Activated T-cell treated with anti-CD3 and anti-CD28 coated beads, Interleukin-2, amount 50 U/mL, for 1 hour (primary cell): ENCODE data around the gene GAS6.
"Not testable (repeated sequence)": the region's sequence is repeated elsewhere in the genome, so short reads cannot be mapped to it uniquely, and the experiment has no call there.

ENCODE experiments used
- DNase-seq: peaks from one replicate; pipeline ENCODE4 v3.0.0-alpha.2; 2020

GAS6 gene

GRCh38 chr13:113863524-113864272 is at the start of gene GAS6:
TSS of gene GAS6 (minus strand) at chr13:113864076. CDS start at chr13:113863920, 156 bp downstream.
- DNase-seq = peak; percentile 45

DNA sequence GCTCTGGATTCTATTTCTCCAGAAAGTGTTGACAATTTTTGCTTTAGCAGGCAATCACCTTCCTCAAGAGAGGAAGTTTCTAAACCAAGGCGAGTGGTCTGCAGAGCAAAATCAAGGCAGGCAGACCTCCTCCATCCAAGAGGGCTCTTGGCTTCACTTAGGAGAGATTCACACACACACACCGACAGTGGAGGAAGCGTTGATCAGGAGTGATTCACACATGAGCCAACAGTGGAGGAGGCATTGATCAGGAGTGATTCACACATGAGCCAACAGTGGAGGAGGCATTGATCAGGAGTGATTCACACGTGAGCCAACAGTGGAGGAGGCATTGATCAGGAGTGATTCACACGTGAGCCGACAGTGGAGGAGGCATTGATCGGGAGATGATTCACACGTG is 49.5 kb upstream of the GAS6 start:
- DNase-seq = not testable (repeated sequence)

GRCh38 chr13:113912596-113912995 is 48.7 kb upstream of the GAS6 start:
- no peak for DNase-seq

DNA sequence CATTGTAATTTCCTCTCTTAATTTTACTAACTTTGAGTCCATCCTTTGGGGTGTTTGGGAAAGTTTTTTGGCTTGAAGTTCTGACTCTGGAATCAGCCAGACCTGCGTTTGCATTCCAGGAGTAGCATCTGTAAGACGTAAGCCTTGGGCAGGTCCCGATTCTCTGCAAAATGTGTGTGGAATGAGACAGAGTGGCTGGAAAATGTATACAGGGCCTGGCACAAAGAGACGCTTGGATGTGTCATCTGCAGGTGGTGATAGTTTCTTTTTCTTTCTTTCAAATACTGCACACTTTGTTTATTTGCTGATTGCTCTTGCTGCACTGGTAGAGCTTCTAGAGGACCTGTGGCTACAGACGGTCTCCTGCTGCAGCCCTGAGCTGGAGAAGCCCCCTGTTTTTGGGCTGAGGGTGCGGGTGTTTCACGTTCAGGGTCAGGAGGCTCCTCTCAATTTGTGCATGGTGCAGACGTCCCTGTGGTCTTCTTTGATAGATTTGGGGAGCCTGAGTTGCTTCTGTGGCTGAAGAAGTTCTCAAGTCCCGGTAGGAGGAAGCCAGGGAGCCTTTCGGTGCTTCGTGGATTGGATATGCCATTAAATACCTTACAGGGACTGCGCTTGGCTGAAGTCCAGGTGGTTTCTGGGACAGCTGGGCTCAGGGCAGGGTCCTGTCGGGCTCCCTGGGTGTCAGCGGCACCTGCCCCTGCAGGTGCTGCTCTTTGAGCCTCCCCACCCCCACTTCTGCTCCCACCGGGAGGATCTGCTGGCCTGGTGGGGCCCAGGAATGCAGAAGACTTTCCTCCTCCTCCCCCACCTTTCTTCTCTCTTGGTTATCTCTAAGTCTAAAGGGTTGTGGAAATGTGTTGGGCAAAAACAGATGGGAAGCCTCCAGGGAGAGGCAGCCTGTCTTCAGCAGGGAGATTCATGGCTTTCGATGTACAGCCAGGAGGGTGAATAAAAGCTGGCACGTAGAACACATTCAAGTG is 44.0 kb upstream of the GAS6 start:
- no peak for DNase-seq

DNA sequence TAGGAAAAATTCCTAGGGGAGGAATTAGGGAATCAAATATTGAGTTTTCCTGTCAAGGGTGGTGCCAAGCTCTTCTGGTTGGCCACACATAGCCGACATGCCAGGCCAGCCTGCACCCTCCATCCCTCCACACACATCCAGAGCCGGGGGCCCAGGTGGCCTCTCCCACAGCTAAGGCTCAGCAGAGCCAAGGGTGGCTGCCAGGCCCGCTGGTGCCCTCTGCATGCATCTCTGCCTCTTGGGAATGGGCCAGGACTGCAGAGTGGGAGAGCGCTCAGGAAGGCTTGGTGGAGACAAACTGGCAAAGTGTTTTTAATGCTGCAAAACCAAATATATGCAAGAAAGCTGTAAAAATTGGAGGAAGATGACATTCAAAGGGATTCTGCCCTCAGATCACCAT is 42.7 kb upstream of the GAS6 start:
- DNase-seq = no peak

DNA sequence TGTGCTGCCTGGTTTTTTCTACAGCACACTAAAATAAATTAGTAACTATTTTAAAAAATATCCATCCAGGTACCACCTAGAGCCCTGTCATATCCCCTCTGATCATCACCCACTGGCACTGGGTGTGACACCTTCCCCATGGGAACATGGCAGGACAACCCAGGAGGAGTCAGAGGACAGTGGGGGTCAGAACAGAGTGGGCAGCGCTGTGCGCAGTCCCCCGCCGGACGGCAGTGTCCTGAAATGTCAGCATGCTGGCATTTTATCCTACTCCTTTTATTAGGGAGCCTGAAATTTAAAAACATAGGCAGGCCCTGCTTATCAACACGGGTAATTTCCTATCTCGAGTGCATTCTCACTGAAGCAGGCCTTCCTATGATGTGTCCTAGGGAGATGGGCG is 42.1 kb upstream of the GAS6 start:
- no peak for DNase-seq

DNA sequence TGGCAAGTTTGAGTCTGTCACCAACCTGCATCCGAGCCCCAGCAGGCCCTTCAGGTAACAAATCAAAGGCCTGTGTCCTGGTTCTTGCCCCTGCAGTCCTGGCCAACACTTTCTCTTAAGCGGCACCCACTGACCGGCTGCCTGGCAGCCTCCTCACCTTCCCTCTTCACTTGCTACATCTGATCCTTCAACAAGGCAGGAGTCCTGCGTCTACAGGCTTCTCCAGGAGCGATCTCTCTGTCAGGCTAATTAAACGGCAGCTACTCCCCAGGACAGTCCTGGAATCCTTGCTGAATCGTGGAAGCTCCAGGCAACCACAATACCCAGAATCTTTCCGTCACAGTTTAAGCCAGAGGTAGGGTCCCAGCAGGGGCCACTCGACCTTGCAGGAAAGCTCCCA is 41.1 kb upstream of the GAS6 start:
- DNase-seq = no peak

DNA sequence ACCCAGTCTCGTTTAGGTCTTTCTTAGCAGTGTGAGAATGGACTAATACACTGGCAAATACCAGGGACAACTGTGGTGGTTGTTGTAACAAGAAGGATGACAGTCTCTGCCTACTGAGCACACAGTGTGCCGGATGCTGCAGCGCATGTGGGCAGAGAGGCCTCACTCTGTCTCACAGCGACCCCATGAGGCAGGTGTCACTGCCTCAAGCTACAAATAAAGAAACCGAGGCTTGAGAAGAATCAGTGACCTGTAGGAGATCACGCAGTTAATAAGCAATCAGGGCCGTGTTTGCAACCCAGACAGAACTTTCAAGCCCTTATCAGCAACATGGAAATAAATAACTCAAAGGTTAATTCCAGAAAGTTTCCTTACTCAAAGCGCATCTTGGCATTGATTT is 40.5 kb upstream of the GAS6 start:
- no peak for DNase-seq

DNA sequence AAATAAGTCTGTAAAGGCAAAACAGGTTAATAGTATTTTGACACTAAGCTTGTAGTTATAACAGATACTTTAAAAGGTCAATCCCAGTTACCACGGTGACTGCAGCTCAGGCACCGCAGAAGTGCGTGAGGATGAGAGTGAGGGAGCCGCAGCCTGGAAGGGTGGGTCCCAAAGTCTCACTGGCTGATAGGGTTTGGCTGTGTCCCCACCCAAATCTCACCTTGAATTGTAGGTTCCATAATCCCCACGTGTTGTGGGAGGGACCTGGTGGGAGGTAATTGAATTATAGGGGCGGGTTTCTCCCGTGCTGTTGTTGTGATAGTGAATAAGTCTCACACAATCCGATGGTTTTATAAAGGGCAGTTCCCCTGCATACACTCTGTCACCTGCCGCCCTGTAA is 40.0 kb upstream of the GAS6 start:
- DNase-seq = no peak

DNA sequence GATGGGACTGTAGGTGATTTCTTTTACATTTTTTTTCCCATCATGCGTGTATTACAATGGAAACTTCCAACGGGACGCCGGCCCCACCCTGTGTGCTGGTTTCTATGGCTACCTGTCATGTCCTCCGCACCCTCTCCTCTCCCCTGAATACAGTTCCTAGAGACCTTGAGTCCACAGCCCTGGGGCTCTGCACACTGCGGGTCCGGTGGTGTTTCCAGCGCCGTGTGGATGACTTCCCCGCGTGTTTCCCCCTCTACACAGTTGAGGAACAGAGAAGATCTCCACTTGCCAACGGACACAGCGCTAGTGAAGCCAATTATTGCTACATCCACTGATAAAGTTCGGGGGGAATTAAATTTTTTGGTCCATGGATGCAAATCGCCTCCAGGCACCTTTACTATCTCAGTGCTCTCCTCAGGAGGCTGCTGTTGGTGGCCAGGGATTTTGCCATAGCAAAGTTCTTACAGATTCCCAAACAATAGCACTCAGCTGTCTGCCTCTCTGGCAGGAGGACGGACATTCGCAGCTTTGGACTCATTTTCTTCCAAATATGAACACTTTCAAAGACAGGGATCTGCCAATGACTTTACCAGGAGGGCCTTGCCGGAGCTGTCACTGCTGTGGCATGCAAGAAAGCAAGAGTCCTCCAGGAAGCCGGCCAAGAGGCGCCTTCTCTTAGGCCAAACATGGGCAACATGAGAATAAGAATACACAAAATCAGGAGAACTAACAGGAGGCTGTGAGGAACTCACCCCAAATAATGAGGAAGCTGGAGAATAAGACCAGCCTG is 39.3 kb upstream of the GAS6 start:
- no peak for DNase-seq

GRCh38 chr13:113902481-113902880 is 38.6 kb upstream of the GAS6 start:
- DNase-seq = no peak

GRCh38 chr13:113901642-113902041 is 37.8 kb upstream of the GAS6 start:
- no peak for DNase-seq

DNA sequence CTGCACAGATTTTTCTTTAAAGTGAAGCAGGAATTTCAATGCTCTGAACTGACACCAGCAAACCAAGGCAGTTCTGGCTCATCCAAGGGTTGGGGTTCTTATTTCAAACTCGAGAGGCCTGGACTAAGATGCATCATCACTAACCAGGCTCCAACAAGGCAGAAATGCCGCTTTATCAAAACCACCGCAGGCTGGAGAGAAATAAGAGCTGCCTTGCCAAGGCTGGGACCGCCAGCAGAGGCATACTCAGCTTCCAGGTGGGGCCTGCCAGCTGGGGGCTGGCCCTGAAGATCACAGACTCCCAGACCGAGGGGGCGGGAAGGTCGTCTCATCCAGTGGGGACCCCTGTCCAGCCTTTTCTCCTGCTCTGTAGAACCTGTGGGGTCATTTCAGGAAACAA is 37.4 kb upstream of the GAS6 start:
- DNase-seq = no peak

GRCh38 chr13:113900646-113901045 is 36.8 kb upstream of the GAS6 start:
- no peak for DNase-seq

GRCh38 chr13:113898391-113898790 is 34.5 kb upstream of the GAS6 start:
- no peak for DNase-seq

DNA sequence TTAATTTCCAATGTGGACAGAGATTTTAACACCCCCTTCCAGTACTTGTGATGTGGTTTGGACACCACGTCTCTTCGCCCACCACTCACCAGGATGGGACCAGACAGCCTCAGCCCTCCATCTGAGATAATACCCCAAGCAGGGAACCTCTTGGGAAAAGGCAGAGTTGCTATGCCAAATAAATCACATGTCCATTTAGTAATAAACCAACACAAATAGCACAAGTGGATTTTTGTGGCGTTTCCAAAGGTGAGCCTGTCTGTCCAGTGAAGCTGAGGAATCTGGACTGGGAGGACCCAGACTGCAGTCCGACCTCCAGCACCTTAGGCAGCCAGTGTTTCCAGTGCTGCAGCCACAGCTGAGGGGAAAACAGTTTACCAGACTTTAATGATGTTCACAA is 34.1 kb upstream of the GAS6 start:
- DNase-seq = no peak

DNA sequence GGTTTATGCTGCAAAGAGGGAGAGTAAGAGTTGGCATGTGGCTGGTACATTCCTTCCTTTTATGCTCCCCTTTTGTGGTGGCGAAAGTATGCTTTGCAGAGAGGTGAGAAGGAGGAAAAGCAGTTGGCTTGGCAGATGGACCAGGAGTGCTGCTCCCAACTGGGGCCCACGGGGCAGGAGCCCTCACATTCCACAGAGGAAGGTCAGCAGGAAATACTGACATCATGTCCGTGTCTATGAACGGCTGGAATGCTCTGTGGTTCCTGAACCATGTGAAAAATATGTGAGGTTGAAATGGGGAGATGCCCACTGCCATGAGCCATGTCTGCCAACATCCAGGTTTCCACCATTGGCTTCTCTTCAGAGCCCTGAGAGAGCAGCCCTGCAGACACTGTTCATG is 33.3 kb upstream of the GAS6 start:
- no peak for DNase-seq

- no peak for DNase-seq
Observed at GRCh38 chr13:113895436-113895835, 31.6 kb upstream of the GAS6 start.

DNA sequence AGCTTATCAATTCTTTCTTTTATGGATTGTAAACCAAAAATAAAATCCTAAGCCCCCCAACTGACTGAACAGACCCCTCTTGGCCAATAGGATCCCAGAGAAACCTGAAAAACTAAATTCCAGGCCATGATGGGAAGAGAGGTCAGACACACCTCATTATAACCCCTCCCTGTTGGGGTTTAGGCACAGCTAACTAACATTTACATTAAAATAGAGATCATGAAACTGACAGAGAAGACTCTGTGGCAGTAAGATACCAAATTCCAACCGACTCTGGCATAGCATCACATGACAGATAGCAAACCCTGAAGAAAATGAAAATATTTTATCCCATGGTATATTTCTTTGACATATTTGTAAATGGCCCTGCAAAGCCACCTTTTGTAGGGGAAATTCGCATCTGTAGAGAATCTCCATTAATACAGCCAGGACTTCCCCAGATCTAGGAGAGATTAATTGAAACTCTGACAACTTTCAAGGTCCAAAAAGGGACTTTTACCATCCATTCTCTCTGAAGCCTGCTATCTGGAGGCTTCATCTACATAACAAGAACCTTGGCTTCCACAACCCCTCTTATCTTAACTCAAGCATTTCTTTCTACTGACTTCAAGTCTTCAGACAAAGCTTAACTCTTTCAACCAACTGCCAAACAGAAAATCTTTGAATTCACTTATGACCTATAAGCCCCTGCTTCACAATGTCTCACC is 27.1 kb upstream of the GAS6 start:
- no peak for DNase-seq

DNA sequence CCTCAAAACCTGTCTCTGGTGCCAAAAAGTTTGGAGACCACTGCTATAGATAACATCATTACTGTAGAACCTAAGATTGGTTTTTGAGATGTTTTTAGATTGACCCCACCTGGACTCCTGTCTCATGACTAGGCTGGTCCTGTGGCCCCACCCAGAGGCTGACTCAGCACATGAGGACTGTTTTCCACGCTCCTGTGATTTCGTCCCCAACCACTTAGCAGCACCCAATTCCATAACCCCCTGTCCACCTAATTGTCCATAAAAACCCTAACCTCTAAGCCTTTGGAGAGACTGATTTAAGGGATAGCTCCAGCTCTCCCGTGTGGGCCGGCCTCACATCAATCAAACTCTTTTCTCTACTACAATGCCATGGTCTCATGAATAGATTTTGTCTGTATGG is 25.6 kb upstream of the GAS6 start:
- no peak for DNase-seq

- no peak for DNase-seq
Observed at GRCh38 chr13:113888701-113889330, 24.9 kb upstream of the GAS6 start.

GRCh38 chr13:113887700-113888201 is 23.9 kb upstream of the GAS6 start:
- DNase-seq = no peak
